ENCODE measurements around the gene PPFIBP1.

GRCh38 chr12:27499377-27499776, 24.6 kb upstream of the PPFIBP1 start:
- TF ChIP-seq CTCF (IDR thresholded peaks at IDR 0.05) (no peak), POLR2A (IDR thresholded peaks at IDR 0.05) (no peak)
